ENCODE results near the gene ZNF213.
A peak's percentile ranks its signal among the peaks of the same experiment; 100 is the strongest.
"Not testable (repeated sequence)": the region's sequence is repeated elsewhere in the genome, so short reads cannot be mapped to it uniquely, and the experiment has no call there.

The ZNF213 gene

DNA sequence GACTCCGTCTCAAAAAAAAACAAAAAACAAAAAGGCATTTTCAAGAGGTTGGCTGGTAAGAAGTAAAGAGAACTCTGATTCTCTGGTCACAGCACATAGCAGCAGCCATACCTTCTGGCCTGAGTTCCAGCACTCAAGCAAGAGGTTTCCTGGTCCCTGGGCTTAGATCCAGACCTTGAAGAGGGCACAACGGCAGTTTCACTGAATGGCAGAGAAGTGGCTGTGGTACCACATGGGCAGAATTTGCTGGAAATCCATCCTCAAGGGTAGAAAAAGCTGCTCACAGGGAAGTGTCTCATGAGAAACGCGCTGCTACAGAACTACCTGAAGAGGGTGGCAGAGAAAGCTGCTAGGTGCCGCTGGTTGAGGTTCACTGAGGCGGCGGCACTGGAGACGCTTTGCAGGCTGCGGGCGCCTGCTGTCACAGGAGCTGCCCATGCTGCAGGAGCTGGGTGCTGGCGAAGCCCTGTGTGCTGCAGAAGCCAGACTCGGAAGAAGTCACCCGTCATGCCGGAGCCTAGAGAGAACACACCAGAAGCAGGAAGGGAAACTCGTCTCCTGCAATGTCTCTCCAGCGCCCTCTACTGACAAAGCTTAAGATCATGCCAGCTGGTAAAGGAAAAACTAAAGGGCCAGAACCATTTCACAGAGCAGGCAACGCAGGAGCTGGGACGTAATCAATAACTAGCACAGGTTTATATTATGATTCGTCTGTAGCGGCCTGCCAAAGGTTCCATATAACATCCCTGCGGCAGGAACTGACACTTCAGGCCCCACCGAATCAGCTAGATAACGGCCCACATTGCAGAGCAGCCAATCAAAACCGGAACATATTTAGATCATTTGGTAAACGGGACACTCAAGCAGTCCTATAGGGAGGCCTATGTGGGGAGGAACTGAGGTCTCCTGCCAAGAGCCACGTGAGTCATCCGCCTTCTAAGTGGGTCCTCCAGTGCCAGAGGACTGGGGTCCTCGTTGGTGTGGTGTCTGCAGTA is 5.4 kb upstream of the ZNF213 start:
- DNase-seq (ENCODE audit: low read depth in 2 of 2), result peak; percentile 60

GRCh38 chr16:3131755-3132377 is 3.0 kb upstream of the ZNF213 start:
- peak in 1 of 2 experiments; percentile 36 for DNase-seq (ENCODE audit: low read depth in 2 of 2)

- DNase-seq (ENCODE audit: low read depth in 2 of 2), result no peak
Measured at GRCh38 chr16:3133844-3134243, 985 bp upstream of the ZNF213 start.

- no peak for DNase-seq (ENCODE audit: low read depth in 2 of 2)
Measured at GRCh38 chr16:3135126-3135715, 392 bp downstream of the ZNF213 start.

- DNase-seq (ENCODE audit: low read depth in 2 of 2), result no peak
Measured at GRCh38 chr16:3137267-3137666, 2.4 kb downstream of the ZNF213 start.

- DNase-seq (ENCODE audit: low read depth in 2 of 2), result no peak
Measured at GRCh38 chr16:3138342-3138741, 3.5 kb downstream of the ZNF213 start.

- DNase-seq (ENCODE audit: low read depth in 2 of 2), result no peak
Measured at GRCh38 chr16:3138823-3139426, 4.1 kb downstream of the ZNF213 start.

- not testable (repeated sequence) for DNase-seq (ENCODE audit: low read depth in 2 of 2)
Measured at GRCh38 chr16:3139561-3139960, 4.7 kb downstream of the ZNF213 start.

GRCh38 chr16:3140603-3141427 is 6.0 kb downstream of the ZNF213 start:
- no peak for DNase-seq (ENCODE audit: low read depth in 2 of 2)

DNA sequence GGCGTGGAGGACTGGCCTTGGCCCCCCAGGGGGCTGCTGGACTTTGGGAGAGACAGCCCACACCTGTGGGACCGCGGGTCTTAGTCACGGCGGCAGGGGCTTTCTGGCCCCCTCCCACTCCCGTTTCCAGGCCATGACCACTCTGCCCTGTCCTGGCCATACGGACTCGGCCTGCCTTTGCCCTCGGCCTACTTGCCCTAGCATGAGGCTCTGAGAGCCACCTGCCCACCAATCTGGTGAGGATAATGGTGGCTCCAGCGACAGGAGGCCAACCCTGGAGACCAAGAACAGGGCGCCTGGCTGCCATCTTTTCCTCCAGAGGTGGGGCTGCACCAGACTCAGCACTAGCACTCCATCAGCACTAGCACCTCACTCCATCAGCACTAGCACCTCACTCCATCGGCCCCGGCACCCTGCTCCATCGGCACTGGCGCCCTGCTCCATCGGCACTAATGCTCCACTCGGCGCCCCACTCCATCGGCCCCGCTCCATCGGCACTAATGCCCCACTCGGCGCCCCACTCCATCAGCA is 7.0 kb downstream of the ZNF213 start:
- DNase-seq (ENCODE audit: low read depth in 2 of 2), result no peak

DNA sequence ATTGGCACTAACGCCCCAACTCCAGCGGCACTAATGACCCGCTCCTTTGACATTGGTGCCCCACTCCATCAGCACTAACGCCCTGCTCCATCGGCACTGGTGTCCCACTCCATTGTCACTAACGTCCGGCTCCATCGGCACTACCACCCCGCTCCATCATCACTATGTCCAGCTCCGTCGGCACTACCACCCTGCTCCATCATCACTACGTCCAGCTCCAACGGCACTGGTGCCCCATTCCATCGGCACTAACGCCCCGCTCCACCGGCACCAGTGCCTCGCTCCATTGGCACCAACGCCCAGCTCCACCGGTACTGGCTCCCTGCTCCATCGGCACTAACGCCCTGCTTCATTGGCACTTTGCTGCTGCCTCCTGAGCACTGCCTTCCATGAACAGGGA is 7.5 kb downstream of the ZNF213 start:
- no peak for DNase-seq (ENCODE audit: low read depth in 2 of 2)

GRCh38 chr16:3142770-3143169 is 7.9 kb downstream of the ZNF213 start:
- DNase-seq (ENCODE audit: low read depth in 2 of 2), result no peak

DNA sequence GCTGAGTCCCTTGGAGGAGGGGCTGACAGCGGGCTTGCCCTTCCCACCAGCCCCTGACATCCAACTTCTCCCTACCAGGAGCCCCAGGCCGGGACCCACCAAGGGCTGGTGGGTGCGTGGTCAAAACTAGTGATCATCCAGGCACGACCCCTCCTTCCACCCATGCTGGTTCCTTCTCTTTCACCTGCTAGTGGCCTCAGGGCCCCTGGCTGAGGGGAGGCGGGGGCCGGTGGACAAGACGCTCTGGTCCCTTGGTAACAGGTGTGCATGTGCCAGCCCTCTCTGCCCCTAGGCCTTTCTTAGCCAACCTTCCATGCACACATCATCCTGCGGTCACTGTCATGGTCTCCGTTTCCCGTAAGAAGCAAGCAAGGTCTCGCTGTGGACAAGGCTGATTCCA is 8.4 kb downstream of the ZNF213 start:
- DNase-seq (ENCODE audit: low read depth in 2 of 2), result no peak

DNA sequence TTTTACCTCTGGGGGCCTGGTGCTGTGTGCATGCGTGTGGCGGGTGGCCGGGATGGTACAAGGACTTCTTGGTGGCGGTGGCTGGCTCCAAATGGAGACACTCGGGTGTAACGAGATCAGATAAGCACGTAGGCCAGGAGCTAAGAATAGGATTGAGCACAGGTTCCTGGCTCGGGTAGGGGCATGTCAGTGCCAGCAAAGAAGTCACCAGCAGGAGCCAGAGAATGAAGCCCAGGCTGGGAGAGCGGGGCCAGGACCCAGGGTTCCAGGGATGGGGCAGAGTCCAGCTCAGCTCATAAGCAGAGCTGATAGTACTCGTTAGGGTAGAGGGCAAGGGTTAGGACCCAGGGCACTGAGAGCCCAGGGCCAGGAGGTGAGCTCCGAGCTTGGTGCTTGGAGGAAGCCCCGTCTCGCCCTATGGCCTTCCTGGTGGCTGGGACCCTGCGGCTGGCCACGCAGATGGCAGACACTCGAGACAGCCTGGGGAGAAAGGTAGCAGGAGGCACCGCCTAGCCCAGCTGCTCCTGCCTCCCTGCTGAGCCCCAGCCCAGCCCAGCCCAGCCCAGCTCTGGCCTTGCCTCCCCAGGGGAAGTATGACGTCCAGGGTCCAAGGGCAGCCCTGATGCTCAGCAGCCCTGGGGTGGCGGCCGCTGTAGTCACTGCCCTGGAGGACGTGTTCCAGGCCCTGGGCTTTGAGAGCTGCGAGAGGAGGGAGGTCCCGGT is 8.9 kb downstream of the ZNF213 start:
- no peak for DNase-seq (ENCODE audit: low read depth in 2 of 2)

GRCh38 chr16:3144321-3144983 is 9.6 kb downstream of the ZNF213 start:
- DNase-seq (ENCODE audit: low read depth in 2 of 2), result no peak

- DNase-seq (ENCODE audit: low read depth in 2 of 2), result no peak
Measured at GRCh38 chr16:3145151-3145550, 10.3 kb downstream of the ZNF213 start.

DNA sequence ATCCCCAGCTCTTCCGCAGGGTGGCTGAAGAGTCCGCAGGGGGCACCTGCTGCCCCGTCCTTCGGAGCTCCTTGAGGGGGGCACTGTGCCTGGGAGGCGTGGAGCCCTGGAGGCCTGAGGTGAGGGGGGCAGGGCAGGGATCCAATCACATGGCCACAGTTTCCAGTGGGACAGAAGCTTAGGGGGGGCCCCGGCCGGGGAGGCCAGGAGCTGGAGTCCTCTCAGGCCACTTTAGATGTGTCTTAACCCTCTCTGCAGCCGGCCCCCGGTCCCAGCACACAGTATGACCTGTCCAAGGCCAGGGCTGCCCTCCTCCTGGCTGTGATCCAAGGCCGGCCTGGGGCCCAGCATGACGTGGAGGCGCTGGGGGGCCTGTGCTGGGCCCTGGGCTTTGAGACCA is 10.8 kb downstream of the ZNF213 start:
- DNase-seq (ENCODE audit: low read depth in 2 of 2), result no peak

DNA sequence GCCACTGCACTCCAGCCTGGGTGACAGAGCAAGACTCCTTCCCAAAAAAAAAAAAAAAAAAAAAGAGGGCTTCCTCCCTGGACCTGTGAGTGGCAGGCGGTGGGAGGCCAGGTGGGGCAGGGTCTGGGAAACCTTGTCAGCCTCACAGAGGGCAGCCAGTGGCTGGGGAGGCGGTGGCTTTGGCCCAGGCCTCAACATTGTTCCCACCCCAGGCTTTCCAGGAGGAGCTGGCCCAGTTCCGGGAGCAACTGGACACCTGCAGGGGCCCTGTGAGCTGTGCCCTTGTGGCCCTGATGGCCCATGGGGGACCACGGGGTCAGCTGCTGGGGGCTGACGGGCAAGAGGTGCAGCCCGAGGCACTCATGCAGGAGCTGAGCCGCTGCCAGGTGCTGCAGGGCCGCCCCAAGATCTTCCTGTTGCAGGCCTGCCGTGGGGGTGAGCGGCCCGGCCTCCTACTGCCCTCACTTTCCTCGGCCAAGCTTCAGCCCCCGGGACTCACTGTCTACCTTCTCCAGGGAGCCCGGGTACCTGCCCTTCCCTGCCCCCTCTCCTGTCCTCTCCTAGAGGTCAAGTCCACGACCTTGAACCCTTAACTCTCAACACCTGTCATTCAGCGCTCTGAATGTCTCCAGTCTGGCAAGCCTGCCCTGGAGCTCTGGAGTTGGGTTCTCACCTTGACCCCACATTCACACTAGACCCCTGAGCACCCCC is 12.4 kb downstream of the ZNF213 start:
- DNase-seq (ENCODE audit: low read depth in 2 of 2), result no peak

DNA sequence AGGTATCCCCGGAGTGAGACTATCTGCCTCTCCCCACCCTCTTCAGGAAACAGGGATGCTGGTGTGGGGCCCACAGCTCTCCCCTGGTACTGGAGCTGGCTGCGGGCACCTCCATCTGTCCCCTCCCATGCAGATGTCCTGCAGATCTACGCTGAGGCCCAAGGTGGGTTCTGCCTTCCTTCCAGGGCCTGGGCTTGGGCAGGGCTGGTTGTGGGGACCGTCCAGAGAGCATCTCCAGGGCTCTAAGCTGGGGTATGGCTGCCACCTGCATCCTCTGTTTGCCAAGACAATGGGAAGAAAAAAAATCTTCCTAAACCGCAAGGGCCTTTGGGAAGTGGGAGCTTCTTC is 12.9 kb downstream of the ZNF213 start:
- DNase-seq (ENCODE audit: low read depth in 2 of 2), result no peak
